ENCODE results near the gene PCSK5.

DNA sequence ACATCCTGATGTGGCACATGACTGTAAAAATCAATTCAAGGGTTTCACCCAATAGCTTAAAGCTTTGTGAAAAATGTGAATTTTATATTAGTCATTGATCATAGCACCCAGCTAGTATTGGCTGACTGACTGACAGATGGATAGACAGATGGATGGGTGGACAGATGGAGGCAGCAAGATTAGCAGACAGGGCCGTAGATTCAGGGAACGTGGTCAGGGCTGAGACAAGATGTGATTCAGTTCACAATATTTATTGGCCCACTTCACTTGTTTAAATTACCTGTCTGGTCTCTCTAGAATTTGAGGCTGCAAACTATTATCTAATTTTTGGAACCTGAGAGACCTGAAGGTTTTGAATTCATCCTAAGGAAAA is 12.0 kb upstream of the PCSK5 start:
- TF ChIP-seq ZNF274 (IDR thresholded peaks at IDR 0.05; ENCODE audit: low read depth, low read length) (no peak), YY1 (IDR thresholded peaks at IDR 0.05; ENCODE audit: insufficient read depth, insufficient read length) (no peak)
